Fibroblast of skin of left biceps (primary cell): ENCODE results near the gene DDRGK1.

Experiments
- DNase-seq, 2 experiments: peaks; one replicate each; pipeline ENCODE4 v3.0.0-alpha.2; 2013; ENCODE audit warnings: low read depth in 2 of 2

Gene DDRGK1

DNA sequence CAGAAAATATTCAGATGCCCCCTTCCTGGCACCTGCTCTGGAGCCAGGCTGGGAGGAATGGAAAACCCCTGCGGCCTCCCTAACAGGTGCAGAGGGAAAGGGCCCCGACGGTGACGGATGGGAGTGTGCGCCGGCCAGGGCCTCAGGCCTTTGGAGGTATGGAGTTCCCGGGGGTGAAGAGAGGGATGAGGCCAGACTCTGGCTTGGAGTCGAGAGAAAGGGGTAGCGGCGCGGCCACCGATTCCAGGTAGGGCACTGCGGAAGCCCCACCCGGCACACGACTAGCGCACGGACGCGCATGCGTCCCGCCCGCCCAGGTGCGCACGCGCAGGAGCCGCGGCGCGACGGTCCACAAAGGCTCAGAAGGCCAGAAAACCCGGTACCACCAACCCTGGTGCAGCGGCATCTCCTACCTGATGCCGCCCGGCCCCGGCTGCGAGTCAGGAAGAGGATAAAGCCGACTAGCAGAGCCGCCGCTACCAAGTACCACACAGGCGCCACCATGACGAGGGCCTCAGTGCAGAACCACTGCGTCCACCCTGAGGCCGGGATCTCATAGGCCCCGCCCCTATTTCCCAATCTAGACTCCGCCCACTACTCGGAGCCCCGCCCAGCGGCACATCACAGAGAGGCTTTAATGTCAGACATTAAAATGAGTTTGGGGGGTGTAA lies at the start of gene DDRGK1:
TSS of gene DDRGK1 (minus strand) at position 559 of the 671 bp plus-strand sequence. CDS start at position 504, 55 bp downstream.
- peak; percentile 32 to 50 for DNase-seq

DNA sequence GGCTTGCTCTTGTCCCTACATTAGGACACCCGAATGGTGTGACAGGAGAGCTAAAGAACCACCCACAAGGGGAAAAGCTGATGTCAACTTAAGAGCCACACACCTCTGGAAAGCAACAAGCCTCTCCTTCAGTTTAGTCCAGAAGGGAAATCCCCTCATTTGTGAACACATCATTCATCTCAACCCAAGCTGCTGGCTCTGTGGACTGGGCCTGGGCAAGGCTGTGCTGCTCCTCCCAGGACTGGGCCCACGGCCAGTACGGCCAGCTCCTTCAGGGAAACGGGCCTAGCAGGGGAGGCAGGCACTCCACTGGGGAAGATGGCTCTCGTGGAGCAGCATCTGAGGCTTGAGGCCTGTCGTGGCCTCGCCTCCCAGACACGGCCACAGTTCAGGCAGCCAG lies 47.3 kb upstream of the DDRGK1 start:
- DNase-seq = no peak

DNA sequence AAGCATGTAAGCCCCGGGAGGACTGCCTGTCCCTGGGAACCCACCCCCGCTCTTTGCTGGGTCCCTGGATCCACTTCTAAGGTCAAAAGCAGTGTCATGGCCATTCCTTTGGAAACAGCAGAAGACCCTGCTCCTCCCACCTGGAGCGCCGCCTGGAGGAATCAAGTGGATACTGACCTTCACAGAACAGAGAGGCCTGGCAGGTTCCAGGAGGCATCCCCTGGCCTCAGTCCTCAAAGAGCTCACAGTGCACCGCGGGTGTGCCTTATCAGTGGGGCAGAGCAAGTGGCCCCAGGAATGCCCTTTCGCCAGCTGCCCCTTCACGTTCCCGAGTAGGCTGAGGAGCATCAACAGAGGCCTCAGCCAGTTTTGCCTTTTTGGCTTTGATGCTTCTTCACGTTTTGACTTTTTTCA lies 45.6 kb upstream of the DDRGK1 start:
- DNase-seq = no peak

DNA sequence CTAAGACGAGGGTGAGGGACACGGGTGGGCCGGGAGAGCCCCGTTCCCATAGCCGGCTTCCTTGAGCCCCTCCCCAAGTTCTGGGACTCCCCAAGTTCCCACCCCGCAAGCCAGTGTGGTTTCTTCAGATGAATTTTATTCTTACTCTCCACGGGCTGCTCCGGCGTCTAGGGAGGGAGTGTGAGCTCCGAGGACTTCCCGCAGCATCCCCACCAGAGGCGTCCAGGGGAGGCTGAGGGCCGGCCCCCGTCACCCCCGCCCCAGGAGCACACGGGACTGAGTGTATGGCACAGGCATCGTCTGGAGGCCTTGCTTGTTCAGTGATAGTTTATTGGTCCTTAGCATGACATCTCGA lies 44.5 kb upstream of the DDRGK1 start:
- no peak for DNase-seq

DNA sequence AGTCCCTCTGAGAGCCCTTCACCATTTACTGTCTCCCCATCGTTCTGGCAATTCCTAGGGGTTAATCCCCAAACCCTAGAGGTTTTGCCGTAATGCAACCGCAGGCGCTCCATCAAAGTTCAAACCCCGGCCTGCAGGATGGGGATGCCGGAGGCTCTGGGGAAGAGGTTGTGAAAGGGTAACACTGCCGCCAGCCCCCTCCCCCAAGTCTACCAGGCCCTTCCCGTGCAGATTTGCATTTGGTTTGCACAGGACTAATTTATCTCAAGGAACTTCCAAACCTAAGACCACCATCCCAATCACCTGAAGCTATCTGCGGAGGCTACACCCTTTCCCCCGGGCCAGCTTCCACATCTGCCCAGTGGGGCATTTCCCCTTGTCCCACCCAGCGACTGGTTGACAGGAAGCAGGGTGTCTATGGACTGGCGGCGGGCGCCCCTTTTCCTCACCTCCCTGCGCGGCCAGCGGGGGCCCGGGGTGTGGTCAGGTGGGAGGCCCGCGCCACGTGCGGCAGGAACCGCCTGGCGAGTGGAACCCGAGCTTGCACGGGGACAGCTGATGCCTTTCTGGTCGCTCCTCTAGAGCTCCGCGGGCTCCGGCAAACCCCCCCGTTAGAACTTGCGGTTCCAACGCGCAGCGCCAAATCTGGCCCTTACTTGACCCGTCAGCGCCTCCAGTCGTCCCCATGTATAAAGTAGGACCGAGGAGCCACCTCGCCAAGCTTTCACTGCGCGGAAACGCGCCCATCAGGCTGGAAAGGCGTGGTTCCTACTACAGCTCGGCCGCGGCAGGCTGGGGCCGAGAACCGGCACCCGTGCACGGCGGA lies 43.9 kb upstream of the DDRGK1 start:
- DNase-seq = no peak

DNA sequence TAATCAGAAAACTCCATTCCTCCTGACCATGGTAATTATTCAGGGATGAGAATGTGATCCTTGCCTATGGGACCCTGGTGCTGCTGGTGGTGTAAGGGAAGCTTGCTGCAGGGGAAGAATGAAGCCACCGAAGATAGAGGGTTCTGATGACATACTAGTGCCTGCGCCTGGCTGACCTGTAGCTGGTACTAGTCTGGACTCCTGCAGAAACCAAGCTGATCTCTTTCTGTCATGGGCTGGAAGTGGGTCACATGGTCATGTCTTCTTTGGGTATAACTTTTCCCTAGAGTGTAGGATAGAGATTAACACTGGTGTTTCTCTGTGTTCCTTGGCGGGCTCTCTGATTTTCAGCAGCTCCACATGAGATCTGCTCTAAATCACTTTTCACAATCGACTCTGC lies 43.2 kb upstream of the DDRGK1 start:
- no peak for DNase-seq

DNA sequence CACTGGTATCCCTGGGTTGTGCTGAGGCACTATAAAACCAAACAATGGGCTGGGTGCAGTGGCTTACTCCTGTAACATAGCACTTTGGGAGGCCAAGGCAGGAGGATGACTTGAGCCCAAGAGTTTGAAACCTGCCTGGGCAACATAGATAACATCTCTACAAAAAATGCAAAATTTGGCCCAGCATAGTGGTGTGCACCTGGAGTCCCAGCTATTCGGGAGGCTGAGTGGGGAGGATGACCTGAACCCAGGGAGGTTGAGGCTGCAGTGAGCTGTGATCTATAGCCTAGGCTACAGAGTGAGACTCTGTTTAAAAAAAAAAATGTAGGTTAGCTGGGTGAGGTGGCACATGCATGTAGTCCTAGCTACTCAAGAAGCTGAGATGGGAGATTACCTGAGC lies 42.2 kb upstream of the DDRGK1 start:
- DNase-seq = no peak

DNA sequence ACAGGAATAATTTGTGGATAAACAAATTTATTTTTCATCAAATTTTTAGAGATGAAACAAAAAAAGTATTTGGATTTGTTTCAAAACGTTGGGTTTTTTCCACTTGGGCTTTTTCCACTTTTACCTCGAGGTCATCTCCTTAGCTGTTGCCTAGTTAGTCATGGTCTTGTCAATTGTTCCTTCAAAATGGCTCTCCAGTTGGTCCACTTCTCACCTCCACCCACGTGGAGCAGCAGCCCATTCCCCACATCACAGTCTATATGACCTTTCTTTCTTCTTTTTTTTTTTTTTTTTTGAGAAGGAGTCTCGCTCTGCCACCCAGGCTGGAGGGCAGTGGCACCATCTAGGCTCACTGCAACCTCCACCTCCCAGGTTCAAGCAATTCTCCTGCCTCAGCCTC lies 41.2 kb upstream of the DDRGK1 start:
- DNase-seq = no peak

DNA sequence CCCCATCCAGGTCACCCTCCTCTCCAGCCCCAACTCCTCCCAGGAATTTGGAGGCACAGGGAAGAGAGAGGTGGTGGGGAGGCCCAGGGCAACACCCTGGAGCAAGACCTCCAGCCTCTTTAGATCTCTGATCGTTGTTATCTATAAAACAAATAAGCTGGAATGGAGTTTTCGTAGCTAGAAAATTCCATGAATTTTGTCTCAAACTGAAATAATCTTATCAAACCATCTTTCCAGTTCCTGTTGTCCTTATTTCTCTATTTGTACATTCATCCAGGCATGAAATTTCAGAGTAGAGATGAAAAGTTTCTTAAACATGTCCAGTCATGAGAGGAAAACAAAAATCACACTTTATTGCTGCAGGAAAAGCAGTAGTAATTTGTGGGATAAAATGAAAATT lies 40.7 kb upstream of the DDRGK1 start:
- DNase-seq = no peak

DNA sequence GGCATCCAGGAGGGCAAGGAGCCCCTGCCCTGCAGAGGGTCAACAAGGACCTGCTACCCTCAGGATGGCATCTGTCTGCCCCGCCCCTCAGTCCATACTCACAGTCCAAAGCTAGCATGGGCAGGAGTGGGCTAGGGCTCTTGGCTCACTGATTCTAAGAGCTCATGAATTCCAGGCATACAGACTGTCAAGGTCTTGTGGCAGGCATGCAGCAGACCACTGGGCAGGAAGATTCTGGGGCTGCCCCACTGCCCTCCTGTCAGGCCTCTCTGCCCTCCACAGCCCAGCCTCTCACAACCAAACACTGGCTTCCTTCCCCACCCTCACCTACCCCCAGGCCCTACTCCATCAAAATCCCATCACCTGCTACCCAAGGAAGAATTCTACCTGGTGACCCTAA lies 40.1 kb upstream of the DDRGK1 start:
- no peak for DNase-seq

DNA sequence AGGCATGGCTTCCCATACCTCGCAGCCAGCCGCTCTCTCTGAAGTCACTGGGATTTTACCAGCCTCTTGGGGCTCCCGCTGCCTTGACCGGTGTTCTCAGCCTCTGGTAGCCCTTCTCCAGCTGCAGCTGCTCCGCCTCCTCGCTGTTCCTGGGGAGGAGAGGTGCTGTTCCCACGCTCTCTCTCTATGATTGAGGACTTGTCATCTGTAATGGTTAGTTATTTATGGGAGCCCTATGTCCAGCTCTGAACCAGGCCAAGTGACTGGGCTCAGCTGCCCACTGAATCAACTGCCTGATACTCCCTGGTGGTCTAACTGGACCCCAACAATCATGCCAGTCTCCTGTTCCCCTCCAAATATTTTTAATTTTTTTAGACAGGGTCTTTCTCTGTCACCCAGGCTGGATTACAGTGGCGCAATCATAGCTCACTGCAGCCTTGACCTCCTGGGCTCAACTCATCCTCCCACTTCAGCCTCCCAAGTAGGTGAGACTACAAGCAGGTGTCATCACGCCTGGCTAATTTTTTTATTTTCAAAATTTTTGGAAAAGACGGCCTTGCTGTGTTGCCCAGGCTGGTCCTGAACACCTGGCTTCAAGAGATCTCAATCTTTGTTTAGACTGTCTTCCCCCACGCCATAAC lies 39.4 kb upstream of the DDRGK1 start:
- DNase-seq = no peak

DNA sequence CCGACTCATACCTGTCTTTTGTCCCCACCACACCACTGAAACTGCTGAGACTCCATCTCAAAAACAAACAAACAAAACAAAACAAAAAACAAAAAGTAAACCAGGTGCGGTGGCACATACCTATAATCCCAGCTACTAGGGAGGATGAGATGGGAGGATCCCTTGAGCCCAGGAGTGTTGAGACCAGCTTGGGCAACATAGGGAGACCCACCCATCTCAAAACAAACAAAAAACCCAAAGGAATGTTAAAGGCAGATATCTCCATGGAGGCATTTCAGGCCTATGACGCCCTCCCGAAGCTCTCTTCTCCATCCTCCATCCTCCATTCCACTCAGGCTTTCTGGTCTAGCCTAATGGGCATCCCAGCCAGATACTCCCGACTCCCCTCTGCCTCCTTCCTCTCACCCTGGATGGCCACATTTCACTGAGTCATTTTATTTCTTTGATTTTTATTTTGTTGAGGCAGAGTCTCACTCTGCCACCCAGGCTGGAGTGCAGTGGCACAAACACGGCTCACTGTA lies 37.8 kb upstream of the DDRGK1 start:
- no peak for DNase-seq

DNA sequence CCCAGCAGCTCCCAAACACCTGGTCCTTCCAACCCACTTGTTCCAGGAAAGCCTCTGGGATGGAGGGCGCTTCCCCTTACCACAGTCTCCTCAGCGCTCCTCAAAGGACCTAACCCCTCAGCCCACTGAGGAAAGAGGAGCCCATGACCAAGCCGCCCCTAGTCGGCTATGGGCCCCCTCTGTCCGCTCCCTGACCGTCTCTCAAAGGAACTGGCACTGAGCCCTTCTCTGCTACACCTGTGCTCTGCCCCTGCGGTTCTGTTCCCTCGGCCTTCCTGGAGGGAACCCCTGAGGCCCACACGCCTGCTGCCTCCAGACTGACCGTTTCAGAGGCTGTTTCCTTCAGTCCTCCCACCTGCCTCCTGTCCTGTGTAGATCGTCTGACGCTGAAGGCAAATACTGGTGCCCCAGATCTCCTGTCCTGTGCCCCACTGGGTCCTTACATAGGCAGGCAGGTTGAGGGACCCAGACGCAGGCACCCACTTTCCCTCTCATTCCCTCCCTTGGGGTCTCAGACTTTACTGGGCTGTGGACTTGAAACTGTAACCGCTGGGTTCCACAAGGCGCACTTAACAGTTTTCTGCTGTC lies 36.4 kb upstream of the DDRGK1 start:
- no peak for DNase-seq

DNA sequence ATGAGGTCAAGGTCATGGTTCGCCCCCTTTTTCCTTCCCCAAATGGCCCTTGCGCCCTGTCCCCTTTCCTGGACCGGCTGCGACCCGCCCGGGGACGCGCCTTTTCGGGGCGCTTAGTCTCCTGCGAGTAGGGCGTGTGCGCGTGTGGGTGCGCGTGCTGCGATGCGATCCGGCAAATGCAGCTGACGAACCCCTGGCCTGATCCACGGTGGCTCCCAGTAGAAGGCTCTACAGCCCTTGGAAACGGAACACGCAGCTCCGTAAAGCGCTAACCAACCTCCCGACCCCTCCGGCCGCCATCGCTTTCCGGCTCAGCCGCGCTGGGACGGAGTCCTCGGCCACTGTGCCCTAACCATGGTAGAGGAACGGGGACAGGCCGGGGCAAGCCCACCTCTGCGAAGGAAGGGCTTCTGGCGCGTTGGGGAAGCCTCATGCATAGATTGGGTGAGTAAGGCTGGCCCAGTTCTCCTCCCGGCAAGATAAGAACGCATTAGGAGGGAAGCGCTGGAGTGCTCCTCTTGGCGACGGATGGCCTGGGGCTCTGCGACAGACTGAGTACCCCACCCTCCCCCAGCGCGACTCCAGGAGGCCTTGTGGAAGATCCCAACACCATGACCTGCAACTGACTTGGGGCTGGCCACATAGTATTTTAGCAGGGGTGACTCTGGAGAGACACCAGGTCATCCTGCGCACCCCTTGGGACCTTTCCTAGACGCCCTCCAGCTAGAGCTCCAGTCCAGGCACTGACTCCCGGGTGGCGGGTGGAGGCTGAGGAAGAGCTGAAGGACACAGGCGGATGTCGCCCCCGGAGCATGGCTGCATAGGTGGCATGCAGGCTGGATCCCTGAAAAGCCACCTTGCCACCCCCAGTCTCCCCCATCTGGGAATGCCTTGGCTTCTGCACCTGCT lies 35.6 kb upstream of the DDRGK1 start:
- DNase-seq = no peak

DNA sequence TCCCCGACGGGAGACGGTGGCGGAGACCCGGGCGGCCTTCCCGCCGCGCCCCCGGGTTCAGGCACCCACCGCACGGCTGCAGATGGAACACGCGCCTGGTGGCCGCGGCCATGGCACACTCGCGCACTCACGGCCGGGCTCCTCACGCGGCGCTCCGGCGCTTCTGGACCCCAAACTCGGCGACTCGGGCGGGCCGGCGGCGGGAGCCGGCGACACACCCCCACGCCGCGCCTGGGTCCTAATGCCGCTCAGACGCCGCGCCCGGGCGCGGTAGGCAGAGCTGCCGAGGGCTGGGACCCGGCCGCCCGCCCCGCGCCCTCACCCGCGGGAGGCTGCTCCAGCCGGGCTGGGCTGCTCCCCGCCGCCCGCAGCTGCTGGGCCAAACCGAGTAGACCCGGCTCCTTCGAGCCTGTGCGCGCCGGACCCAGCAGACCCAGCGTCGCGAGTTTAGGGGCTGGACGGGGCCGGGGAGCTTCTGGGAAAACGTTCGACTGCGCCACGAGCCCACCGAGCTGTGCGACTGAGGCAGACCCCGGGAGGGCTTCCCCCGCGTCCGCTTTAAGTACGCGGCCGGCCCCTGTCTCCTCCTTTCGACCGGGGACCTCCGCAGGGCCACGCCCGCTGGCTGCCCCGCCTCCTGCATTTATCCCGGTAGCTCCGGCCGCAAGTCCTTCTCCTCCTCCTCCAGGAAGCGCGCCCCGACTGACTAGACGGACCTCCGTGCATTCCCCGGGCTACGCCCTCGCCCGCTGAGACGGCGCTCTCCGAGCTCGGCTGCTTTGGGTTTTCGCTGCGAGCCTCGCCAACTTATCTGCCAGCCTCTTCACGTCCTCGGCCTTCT lies 34.8 kb upstream of the DDRGK1 start, which contains the start of gene SLC4A11:
TSS of gene SLC4A11 (minus strand) at position 165 of the 841 bp plus-strand sequence. CDS start at position 112, 53 bp downstream.
- DNase-seq = no peak

DNA sequence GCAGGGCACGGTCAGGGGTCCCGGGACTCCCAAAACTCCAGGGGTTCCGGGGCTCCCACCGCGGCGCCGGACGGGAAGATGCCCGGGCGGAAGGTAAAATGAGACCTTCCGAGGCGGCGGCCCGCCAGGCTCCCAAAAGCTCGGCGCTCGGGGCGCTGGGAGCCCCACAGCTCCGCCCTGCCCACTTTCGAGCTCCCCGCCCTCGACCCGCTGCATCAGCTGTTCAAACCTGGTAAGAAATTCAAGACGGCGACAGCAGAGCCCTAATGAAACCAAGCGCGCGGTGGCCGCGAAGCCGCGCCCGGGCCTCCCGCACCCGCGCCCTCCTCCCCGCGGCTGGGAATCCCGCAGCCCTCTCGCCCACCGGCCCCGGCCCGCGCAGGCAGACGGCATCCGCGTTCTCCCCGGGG lies 34.1 kb upstream of the DDRGK1 start:
- no peak for DNase-seq

DNA sequence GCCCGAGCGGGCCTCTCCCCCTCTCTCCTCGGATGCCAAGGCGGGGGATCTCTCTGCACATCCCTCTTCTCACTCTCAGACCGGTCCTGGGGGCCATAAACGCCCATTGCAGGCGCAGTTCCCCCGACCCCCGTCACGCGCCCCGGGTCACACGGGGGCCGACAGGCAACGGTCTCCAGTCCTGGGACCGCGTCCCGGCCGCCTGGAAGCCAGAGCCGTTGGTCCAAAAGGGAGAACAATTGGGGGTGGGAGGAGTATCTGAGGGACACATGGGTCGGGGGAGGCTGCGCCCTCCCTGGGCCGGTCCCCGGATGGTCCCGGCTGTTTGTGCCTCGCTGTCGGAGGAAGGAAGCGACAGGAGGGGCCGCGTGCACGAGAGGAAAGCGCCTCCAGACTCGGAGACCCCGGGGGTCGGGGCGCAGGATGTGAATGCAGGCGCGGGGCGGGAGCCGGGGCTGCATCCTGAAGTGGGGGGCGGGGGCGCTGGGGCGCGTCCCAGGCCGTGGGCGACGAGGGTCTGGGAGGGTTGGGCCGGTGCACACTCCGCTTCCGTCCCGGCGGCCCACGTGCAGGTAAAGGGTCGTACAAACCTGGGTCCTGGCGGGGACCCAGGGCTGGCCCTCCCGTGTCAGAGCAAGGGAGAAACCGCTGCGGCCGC lies 33.6 kb upstream of the DDRGK1 start:
- no peak for DNase-seq

DNA sequence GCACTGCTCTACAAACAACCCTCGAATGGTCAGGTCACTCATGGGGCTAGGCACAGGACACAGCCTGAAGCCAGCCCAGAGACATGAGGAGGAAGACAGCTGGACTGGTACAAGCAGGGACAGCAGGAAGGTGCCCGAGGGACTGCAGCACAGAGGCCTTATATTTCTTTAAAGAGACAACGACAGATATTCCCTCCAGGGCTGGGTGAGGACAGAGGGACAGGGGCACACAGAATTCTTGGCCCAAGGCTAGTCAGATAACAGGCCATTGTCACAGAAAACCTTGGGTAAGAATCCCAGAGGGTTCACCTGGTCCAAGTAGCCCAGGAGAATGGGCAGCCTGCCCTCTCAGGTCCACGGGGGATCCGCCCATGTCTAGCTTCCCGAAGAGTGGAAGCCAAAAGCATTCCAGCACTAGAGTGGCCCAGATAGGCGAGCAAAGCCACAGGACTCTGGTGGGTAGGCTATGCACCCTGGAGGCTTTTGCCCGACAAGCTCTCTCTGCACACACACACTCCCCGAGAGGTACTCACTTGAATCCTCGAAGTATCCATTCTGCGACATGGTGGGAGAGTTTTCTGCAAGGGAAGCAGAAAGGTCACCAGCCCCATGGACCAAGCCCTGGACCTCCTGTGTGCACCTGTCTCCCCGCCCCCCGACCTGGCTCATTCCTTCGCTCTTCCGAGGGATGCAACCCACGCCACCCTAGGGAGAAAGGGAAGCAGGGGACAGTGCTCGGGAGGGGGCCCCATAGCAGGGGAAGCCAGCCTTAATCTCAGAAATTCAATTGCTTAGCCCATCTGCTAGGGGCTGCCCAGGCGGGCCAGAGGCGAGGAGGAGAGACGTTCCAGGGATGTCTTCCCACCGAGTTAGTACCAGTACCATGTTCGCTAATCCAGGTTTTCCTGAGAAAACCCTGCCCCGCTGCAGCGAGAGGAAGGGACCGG lies 32.8 kb upstream of the DDRGK1 start:
- DNase-seq = no peak
